Astrocyte (in vitro differentiated cells and primary cell): Measurements from ENCODE around the gene FAHD1. TPM values are rescaled to one million over a fixed set of nuclear protein-coding genes. Genes with fewer than 3 reads are reported as not detected.

Source experiments
- DNase-seq: peaks from one replicate; pipeline ENCODE4 v3.0.0-alpha.2; 2010; ENCODE audit warnings: low read depth
- FAIRE-seq: peaks from 2 replicates; lab custom pipeline; 2011; peaks lifted over from hg19 to GRCh38; lab: Jason Lieb, UNC
- H2AFZ ChIP-seq: 2 replicates; pipeline ENCODE4 v1.6.0; 2012; ENCODE audit warnings: low read depth, low read length, inconsistent platforms
- H3K27ac ChIP-seq: 2 replicates; pipeline ENCODE4 v1.5.1; 2011; ENCODE audit warnings: low read depth, low read length, inconsistent platforms
- H3K27me3 ChIP-seq: 2 replicates; pipeline ENCODE4 v1.6.0; 2011; ENCODE audit warnings: low read length, inconsistent platforms; ENCODE audit not compliant: insufficient read depth
- H3K36me3 ChIP-seq: 2 replicates; pipeline ENCODE4 v1.5.1; 2011; ENCODE audit warnings: low read length, inconsistent platforms; ENCODE audit not compliant: insufficient read depth
- H3K4me1 ChIP-seq: 2 replicates; pipeline ENCODE4 v1.5.1; 2011; ENCODE audit warnings: low read length, inconsistent platforms; ENCODE audit not compliant: insufficient read depth
- H3K4me2 ChIP-seq: 2 replicates; pipeline ENCODE4 v1.6.0; 2012; ENCODE audit warnings: low read length, inconsistent platforms
- H3K4me3 ChIP-seq: 2 replicates; pipeline ENCODE4 v1.5.1; 2011; ENCODE audit warnings: low read depth, mild to moderate bottlenecking, low read length, inconsistent platforms; ENCODE audit not compliant: insufficient read depth
- H3K79me2 ChIP-seq: 2 replicates; pipeline ENCODE4 v1.6.0; 2012; ENCODE audit warnings: mild to moderate bottlenecking, low read length, inconsistent platforms; ENCODE audit not compliant: insufficient read depth
- H3K9ac ChIP-seq: 2 replicates; pipeline ENCODE4 v1.6.0; 2012; ENCODE audit warnings: mild to moderate bottlenecking, low read length, inconsistent platforms
- H3K9me3 ChIP-seq: 2 replicates; pipeline ENCODE4 v1.5.1; 2012; ENCODE audit warnings: low read depth, mild to moderate bottlenecking, low read length, inconsistent platforms; ENCODE audit not compliant: insufficient read depth
- H4K20me1 ChIP-seq: 2 replicates; pipeline ENCODE4 v1.6.0; 2012; ENCODE audit warnings: low read length, inconsistent platforms; ENCODE audit not compliant: insufficient read depth
- H3K27ac Mint-ChIP-seq: one replicate; pipeline ENCODE4 v1.8.0; 2021; ENCODE audit warnings: mild to moderate bottlenecking, mixed read lengths; ENCODE audit not compliant: unreplicated experiment
- H3K27me3 Mint-ChIP-seq: one replicate; pipeline ENCODE4 v1.8.0; 2021; ENCODE audit warnings: low read depth, mixed read lengths; ENCODE audit not compliant: unreplicated experiment
- H3K36me3 Mint-ChIP-seq: one replicate; pipeline ENCODE4 v1.8.0; 2021; ENCODE audit warnings: low read depth, mixed read lengths; ENCODE audit not compliant: unreplicated experiment
- H3K4me1 Mint-ChIP-seq: one replicate; pipeline ENCODE4 v1.8.0; 2021; ENCODE audit warnings: low read depth, mixed read lengths; ENCODE audit not compliant: unreplicated experiment
- H3K4me3 Mint-ChIP-seq: one replicate; pipeline ENCODE4 v1.8.0; 2021; ENCODE audit warnings: mild to moderate bottlenecking, moderate library complexity, mixed read lengths; ENCODE audit not compliant: unreplicated experiment
- H3K9me3 Mint-ChIP-seq: one replicate; pipeline ENCODE4 v1.8.0; 2021; ENCODE audit warnings: mild to moderate bottlenecking, mixed read lengths; ENCODE audit not compliant: unreplicated experiment
- EZH2 ChIP-seq: IDR thresholded peaks from 2 replicates; pipeline ENCODE4 v1.6.1; 2012; ENCODE audit warnings: mild to moderate bottlenecking, low read length, inconsistent platforms; ENCODE audit not compliant: insufficient read depth
- total RNA-seq: library from RNA; stranded (reverse); gene quantifications from 2 replicates; pipeline ENCODE4 v1.2.1, GENCODE V29; 2021
- TF ChIP-seq, protein P1 (sequence below): IDR thresholded peaks from 2 replicates; pipeline ENCODE4 v1.5.1; 2011; ENCODE audit warnings: low read depth, mild to moderate bottlenecking, inconsistent platforms, low read length, moderate library complexity; ENCODE audit not compliant: insufficient read depth

FAHD1 gene
- total RNA-seq, 1 donor from 2014 or later, result 25.8 TPM

DNA sequence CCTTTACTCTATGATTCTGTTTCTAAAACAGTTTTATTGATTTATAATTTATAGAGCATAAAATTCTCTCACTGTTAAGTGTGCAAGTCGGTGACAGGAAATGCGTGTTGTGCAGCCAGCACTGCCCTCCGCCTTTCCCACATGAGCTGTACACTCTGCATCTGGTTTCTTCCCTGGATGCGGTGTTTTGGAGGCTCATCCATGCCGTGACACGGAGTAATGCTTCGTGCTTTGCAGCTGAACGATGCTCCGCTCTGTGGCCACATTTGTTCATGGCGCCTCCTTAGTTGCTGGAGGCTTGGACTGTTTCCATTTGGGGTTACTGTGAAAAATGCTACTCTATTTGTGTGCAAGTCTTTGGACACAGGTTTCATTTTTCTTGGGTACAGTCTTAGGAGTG is 26.3 kb upstream of the FAHD1 start:
- no peak overlapping the region for H2AFZ ChIP-seq
- H3K9ac ChIP-seq, result no peak overlapping the region
- no peak for DNase-seq
- no peaks in the 10 kb centered on the region for H3K4me1 ChIP-seq
- Mint-ChIP-seq H3K27me3 (no peaks in the 10 kb centered on the region), H3K4me3 (no peak overlapping the region), H3K36me3 (peaks cover 33% of the 10 kb centered on the region), H3K27ac (no peak overlapping the region), H3K4me1 (no peaks in the 10 kb centered on the region), H3K9me3 (peaks cover 27% of the 10 kb centered on the region)
- peaks cover 4% of the 10 kb centered on the region for H3K9me3 ChIP-seq
- no peaks in the 10 kb centered on the region for H3K79me2 ChIP-seq
- H4K20me1 ChIP-seq, result no peaks in the 10 kb centered on the region
- H3K36me3 ChIP-seq, result no peaks in the 10 kb centered on the region
- H3K27me3 ChIP-seq, result no peaks in the 10 kb centered on the region
- TF ChIP-seq EZH2, result no peak
- TF ChIP-seq, protein P1, sequence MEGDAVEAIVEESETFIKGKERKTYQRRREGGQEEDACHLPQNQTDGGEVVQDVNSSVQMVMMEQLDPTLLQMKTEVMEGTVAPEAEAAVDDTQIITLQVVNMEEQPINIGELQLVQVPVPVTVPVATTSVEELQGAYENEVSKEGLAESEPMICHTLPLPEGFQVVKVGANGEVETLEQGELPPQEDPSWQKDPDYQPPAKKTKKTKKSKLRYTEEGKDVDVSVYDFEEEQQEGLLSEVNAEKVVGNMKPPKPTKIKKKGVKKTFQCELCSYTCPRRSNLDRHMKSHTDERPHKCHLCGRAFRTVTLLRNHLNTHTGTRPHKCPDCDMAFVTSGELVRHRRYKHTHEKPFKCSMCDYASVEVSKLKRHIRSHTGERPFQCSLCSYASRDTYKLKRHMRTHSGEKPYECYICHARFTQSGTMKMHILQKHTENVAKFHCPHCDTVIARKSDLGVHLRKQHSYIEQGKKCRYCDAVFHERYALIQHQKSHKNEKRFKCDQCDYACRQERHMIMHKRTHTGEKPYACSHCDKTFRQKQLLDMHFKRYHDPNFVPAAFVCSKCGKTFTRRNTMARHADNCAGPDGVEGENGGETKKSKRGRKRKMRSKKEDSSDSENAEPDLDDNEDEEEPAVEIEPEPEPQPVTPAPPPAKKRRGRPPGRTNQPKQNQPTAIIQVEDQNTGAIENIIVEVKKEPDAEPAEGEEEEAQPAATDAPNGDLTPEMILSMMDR, result no peak
- H3K4me2 ChIP-seq, result no peak overlapping the region
- H3K27ac ChIP-seq, result no peak overlapping the region
- FAIRE-seq, result no peak
- no peak overlapping the region for H3K4me3 ChIP-seq

DNA sequence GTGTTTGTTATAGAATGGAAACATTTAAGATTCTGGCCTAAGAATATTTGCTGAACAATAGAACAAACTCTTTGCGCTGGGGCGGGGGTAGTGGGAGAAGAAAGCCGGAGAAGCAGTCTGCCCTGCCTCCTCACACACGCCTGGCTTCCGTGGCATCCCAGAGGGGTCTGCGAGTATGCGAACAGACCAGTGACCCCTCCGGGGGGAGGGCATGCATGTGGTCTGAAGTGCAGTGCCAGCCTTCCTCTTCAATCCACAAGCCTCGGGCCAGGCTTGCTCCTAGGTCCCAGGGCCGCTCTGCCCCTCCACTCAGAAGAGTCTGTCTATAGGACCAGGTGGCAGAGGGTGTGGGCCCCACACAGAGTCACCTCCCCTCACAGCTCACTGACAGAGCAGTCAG is 19.4 kb upstream of the FAHD1 start:
- TF ChIP-seq, protein P1, result no peak
- TF ChIP-seq EZH2, result no peak
- Histone ChIP-seq H3K79me2 (no peaks in the 10 kb centered on the region), H3K27me3 (no peaks in the 10 kb centered on the region), H3K4me3 (no peak overlapping the region), H3K4me2 (no peak overlapping the region), H3K9ac (no peak overlapping the region), H3K9me3 (no peaks in the 10 kb centered on the region), H3K4me1 (peaks cover 3% of the 10 kb centered on the region), H3K36me3 (no peaks in the 10 kb centered on the region), H2AFZ (no peak overlapping the region), H4K20me1 (no peaks in the 10 kb centered on the region), H3K27ac (no peak overlapping the region)
- FAIRE-seq (no peak), DNase-seq (no peak)
- Mint-ChIP-seq H3K4me3 (no peak overlapping the region), H3K36me3 (peaks cover 27% of the 10 kb centered on the region), H3K9me3 (peaks cover 9% of the 10 kb centered on the region), H3K27ac (no peak overlapping the region), H3K27me3 (no peaks in the 10 kb centered on the region), H3K4me1 (no peaks in the 10 kb centered on the region)

DNA sequence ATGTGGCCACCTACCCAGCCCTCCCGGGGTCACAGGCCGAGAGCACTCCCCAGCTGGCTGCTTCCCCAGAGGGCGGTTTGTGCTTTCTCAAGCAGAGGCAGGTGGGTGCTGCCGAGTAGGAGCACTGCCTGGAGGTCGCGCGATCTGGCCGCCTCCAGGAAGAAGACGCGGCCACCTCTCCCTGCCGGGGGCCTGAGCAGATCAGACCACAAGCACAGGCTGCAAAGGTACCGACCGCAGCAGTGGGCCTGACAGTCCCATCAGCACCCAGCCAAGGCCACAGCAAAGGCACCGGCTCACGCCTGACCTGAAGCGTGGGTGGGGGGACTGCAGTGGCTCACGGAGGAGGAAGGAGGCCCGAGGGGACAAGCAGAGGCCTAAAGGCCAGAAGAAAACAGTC is 18.3 kb upstream of the FAHD1 start:
- Histone ChIP-seq H3K27me3 (no peaks in the 10 kb centered on the region), H4K20me1 (peaks cover 3% of the 10 kb centered on the region), H3K4me3 (no peak overlapping the region), H3K79me2 (no peaks in the 10 kb centered on the region), H3K9me3 (no peaks in the 10 kb centered on the region), H3K4me2 (no peak overlapping the region), H2AFZ (no peak overlapping the region), H3K4me1 (peaks cover 3% of the 10 kb centered on the region), H3K27ac (no peak overlapping the region), H3K36me3 (no peaks in the 10 kb centered on the region), H3K9ac (no peak overlapping the region)
- no peaks in the 10 kb centered on the region for H3K4me1 Mint-ChIP-seq
- DNase-seq, result no peak
- H3K36me3 Mint-ChIP-seq, result peaks cover 30% of the 10 kb centered on the region
- no peak for TF ChIP-seq EZH2
- TF ChIP-seq, protein P1, result no peak
- peaks cover 8% of the 10 kb centered on the region for H3K9me3 Mint-ChIP-seq
- no peak for FAIRE-seq
- H3K27me3 Mint-ChIP-seq, result no peaks in the 10 kb centered on the region
- no peak overlapping the region for H3K27ac Mint-ChIP-seq
- no peak overlapping the region for H3K4me3 Mint-ChIP-seq
